Stimulated activated CD4-positive, alpha-beta T cell treated with anti-CD3 and anti-CD28 coated beads, Interleukin-2, amount 100 ng/mL, for 4 hours (primary cell): ENCODE data around the gene ZSWIM8.
"Not testable (repeated sequence)": the region's sequence is repeated elsewhere in the genome, so short reads cannot be mapped to it uniquely, and the experiment has no call there.

Experiments used
- DNase-seq: peaks from one replicate; pipeline ENCODE4 v3.0.0-alpha.2; 2020; ENCODE audit warnings: low read depth

The ZSWIM8 gene, protein sequence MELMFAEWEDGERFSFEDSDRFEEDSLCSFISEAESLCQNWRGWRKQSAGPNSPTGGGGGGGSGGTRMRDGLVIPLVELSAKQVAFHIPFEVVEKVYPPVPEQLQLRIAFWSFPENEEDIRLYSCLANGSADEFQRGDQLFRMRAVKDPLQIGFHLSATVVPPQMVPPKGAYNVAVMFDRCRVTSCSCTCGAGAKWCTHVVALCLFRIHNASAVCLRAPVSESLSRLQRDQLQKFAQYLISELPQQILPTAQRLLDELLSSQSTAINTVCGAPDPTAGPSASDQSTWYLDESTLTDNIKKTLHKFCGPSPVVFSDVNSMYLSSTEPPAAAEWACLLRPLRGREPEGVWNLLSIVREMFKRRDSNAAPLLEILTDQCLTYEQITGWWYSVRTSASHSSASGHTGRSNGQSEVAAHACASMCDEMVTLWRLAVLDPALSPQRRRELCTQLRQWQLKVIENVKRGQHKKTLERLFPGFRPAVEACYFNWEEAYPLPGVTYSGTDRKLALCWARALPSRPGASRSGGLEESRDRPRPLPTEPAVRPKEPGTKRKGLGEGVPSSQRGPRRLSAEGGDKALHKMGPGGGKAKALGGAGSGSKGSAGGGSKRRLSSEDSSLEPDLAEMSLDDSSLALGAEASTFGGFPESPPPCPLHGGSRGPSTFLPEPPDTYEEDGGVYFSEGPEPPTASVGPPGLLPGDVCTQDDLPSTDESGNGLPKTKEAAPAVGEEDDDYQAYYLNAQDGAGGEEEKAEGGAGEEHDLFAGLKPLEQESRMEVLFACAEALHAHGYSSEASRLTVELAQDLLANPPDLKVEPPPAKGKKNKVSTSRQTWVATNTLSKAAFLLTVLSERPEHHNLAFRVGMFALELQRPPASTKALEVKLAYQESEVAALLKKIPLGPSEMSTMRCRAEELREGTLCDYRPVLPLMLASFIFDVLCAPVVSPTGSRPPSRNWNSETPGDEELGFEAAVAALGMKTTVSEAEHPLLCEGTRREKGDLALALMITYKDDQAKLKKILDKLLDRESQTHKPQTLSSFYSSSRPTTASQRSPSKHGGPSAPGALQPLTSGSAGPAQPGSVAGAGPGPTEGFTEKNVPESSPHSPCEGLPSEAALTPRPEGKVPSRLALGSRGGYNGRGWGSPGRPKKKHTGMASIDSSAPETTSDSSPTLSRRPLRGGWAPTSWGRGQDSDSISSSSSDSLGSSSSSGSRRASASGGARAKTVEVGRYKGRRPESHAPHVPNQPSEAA (N-terminal part only)

DNA sequence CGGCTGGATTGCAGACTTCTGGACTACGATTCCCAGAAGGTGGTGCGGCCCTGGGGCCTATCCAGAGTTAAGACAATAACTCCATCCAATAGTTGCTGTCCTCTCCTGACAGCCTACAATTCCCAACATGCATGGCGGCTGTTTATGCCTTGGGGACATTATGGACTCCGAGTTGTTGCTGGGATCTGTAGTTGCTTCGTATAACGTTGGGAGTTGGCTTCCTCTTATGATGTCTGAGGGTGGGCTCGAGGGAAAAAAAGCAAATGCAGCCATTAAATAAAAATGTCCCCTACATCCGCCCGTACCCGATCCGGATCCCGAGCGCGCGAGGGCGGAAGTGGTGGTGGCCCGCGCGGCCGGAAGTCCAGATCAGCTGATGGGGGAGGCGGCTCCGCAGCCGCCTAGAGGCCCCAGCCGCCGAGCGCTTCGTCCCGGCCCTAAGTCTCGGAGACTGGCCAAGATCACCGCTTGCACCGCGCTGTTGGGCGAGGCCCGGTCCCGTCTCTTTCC is at the start of gene ZSWIM8:
TSS of gene ZSWIM8 (plus strand) at position 396 of the 510 bp plus-strand sequence. CDS start 273 bp downstream, outside the sequence.
- DNase-seq = peak; percentile 75

DNA sequence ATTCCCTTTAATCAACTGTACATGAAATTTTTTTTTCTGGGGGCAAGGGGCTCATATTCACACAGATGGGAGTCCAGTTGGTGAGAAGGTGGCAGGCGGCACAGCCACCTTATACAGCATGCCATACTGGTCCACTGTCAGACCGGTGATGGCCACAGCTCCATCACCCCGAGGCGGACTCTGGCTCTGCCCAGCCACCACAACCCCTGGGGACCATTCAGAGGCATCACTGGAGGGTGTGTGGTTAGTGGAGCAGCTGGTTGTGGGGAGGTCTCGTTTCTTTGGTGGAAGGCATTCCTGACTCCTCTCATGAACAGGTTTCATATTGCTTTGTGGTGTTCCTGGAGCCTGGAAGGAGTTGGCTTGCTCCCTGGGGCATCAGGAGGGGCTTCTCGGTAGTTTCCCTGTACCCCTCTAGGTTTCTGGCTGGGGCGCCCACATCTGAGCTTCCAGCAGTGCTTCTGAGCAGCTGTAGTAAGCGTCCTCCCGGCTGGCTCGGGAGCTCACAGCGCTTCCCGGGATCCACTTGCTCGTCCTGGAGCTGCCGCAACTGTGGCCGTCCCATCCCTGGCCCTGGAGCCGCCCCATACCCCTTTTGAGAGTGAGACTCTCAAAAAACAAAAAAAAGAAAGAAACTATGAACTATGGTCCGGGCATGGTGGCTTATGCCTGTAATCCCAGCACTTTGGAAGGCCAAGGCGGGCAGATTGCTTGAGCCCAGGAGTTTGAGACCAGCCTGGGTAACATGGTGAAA is 44.7 kb upstream of the ZSWIM8 start:
- not testable (repeated sequence) for DNase-seq

DNA sequence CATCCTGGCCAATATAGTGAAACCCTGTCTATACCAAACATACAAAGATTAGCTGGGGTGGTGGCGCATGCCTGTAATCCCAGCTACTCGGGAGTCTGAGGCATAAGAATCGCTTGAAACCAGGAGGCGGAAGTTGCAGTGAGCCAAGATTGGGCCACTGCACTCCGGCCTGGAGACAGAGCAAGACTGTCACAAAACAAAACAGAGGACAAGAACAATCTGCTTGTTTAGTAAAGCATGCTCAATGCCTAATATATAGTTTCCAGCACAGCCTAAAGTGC is 43.0 kb upstream of the ZSWIM8 start:
- no peak for DNase-seq

DNA sequence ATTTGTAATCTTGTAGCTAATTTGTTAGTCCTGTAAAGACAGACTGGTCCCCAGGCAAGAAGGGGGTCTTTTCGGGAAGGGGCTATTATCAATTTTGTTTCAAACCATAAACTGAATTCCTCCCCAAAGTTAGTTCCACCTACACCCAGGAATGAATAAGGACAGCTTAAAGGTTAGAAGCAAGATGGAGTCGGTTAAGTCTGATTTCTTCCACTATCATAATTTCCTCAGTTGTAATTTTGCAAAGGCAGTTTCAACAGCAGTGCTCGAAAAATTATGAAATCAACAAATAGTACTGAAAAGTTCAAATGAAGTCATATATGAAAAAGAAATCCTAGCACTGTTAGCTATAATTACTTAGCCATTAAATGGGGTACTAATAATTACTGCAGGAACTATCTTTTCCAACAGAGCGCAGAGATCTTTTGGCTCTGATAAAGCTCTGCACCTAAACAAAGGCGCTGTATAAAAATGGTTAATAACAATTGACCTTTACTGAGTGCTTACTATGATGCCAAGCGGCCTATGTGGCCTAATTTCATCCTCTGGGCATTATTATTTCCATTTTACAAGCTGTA is 42.0 kb upstream of the ZSWIM8 start:
- no peak for DNase-seq

DNA sequence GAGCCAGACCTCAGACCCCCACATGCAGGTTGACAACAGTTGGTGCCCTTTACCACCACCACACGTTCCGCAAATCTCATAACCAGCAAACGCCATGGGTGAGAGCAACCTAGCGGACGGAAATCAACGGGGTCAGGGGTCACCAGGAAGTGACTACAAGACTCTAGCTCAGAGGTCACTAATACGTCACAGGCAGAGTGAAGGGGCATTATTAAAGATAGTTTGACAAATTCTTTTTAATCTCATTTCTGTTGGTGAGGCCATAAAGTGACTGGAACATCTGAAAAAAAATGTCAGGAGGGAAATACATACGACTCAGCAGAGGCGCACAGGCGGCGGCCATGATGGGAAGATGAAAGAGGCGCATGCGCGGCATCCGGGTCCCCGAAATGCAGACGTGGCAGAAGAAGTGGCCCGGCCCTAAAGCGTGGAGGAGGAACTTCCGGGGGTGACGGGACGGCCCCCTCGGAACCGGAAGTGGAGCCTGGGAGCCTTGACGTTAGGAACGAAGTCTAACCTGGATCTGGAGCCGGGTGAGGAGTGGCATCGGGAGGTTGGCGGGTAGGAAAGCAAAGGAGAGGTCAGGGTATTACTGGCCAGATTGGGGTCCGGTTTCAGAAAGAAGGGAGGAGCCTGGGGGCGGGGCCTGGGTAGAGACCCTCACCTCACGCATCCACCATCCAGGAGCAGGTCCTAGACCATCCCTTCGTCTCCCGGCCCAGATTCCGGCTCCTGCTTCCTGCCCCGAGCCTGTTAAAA is 41.3 kb upstream of the ZSWIM8 start, which contains the start of gene SEC24C:
TSS of gene SEC24C (plus strand) at position 468 of the 759 bp plus-strand sequence. CDS start 2,461 bp downstream, outside the sequence.
- peak; percentile 92 for DNase-seq

DNA sequence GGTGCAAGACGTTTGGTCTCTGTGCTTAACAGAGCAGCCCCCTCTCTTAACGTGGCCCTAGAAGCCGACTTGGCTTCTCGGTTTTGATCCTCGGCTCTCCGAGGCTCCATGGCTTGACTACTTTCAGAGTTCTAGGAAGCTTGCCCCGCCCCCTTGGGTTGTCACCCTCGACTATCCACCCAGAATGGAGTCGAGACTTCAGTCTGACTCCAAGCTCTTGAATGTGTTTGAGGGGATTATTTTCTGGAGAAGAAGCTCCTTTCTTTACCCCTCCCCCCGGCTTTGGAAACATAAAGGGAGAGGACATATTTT is 40.8 kb upstream of the ZSWIM8 start:
- peak; percentile 31 for DNase-seq

DNA sequence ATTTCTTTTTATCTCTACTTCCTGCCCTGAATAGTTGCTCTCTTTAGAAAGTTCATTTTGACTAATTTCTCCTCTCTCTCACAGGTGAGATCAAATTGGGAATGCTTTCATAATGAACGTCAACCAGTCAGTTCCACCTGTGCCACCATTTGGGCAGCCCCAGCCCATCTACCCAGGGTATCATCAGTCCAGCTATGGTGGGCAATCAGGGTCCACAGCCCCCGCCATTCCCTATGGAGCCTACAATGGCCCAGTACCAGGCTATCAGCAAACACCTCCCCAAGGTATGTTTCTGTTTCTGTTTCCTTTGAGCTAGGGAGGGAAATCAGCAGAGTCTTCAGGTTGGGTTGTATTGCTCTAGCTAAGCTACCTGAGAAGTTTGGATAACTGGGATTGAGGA is 38.7 kb upstream of the ZSWIM8 start:
- DNase-seq = no peak

DNA sequence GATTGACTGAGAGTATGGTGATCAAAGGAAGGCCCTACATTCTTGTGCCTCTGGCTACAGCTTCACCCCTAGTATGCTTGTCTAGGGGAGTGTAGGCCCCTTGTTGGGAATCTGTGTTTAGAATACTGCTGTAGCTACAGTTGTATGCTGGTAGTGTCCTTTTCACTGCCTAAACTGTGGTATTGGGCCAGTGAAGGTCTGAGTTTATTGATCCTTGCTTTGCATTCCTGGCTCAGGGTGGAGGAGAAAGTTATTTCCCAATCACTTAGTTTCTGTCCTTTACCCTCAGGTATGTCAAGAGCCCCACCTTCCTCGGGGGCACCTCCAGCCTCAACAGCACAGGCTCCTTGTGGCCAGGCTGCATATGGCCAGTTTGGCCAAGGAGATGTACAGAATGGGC is 34.6 kb upstream of the ZSWIM8 start:
- DNase-seq = no peak

DNA sequence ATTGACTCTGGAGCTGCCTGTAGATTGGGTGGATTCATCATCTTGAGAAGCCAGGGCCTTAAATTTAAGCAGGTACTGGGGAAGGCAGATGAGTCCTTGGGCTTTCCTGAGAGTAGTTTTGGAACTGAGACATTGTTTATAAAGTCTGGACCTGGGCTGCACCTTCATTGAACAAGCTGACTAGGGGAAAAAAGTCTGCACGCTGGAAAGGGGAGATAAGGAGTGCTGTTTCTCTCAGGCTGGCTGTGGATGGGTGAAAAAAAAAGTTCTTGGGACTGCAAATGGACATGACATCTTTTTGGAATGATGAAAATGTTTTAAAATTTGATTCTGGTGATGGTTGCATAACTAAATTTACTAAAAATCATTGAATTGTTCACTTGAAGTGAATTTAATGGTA is 29.2 kb upstream of the ZSWIM8 start:
- DNase-seq = no peak

DNA sequence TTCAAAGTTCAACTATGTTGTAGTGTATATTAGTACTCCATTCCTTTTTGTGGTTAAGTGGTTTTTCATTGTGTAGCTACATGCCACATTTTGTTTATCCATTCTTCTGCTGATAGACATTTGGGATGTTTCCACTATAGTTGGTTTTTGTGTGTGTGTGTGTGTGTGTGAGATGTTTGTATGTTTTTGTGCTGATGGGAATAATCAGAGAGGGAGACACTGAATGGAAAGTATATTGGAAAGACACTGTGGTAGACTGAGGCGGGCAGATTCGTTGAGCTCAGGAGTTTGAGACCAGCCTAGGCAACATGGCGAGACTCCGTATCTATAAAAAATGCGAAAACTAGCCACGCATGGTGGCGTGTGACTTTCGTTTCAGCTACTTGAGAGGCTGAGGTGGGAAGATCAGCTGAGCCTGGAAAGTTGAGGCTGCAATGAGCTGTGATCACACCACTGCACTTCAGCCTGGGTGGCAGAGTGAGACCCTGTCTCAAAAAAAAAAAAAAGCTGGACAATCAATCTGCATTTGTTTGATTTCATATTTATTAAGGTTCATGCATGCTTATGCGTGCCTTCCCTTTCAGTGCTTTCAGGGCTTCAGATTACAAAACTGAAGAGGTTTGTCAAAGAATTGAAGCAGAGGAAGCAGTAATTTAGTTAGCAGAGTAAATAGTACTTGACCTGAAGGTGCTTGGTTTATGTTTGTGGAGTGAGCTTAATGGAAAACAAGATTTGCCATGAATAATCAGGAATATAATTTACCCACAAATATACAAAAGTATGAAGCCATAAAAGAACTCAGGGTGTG is 26.5 kb upstream of the ZSWIM8 start:
- DNase-seq = no peak

DNA sequence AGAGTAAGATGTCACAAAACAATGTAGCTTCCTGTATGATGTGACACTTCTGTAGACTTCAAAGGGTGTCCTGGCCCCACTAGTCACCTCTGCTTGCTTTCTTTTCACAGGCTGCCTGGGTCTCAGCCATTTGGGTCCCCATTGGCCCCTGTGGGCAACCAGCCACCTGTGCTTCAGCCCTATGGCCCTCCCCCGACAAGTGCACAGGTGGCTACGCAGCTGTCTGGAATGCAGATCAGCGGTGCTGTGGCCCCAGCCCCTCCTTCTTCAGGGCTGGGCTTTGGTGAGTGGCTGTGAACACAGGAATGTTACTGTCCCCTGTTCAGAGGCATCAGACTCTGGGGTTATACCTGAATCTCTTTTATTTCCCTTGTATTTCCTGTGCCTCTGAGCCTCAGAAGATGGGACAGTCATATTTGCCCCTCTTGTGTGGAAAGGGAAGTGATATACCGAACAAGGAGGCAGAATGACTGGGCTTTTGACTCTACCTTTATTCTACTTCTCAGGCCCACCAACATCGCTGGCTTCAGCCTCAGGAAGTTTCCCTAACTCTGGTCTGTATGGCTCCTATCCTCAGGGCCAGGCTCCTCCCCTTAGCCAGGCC is 25.8 kb upstream of the ZSWIM8 start:
- DNase-seq = peak; percentile 8

DNA sequence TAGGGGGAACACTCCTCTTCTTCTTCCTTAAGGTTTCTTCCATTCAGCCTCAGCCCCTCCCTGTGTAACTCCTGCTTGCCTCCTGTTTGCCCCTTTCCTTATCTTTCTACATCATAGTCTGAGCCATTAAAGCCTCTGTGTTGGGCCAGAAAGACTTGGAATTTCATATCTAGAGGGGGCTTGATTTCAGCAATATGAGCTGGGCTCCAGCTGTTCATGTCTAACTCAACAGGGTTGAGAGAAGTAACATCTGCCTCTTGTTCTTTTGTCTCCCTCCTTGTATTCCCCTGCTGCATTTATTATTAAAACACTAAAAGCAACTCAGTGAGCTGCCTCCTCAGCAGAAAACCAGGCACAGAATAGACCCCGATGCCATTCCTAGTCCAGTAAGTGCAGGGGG is 23.6 kb upstream of the ZSWIM8 start:
- no peak for DNase-seq

DNA sequence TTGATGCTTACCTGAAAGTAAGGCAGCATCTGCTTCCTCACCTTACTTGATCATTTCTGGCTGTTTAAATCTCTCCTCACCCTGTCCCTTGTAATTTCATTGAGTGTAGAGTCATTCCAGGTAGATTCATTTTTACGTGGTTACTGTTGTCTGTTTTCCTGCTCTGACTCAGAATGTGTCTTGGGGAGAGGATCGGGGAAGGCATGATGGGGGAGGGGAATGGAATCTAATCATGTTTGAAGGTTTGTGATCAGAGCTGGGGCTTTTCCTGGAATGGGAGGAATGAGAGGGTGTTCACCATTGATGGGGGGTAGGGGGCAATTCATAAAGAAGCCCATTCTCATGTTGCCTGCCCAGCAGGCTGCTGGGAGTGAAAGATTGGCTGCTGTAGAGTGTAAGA is 22.5 kb upstream of the ZSWIM8 start:
- DNase-seq = no peak

DNA sequence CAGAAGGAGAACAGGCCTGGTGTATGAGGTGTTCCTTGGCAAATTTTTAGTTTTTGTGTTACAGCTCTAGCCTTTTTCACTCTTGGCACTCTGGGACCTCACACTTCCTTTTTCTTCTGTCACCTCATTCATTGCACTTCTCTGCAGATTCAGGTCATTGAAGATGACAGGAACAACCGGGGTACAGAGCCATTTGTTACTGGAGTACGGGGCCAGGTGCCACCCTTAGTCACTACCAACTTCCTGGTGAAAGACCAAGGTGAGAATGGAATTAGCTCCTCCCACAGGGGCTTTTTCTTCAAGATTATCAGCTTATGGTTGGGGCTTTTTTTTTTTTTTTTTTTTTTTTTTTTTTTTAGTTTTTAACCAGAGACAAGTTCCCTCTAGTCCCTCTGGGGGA is 22.1 kb upstream of the ZSWIM8 start:
- no peak for DNase-seq

DNA sequence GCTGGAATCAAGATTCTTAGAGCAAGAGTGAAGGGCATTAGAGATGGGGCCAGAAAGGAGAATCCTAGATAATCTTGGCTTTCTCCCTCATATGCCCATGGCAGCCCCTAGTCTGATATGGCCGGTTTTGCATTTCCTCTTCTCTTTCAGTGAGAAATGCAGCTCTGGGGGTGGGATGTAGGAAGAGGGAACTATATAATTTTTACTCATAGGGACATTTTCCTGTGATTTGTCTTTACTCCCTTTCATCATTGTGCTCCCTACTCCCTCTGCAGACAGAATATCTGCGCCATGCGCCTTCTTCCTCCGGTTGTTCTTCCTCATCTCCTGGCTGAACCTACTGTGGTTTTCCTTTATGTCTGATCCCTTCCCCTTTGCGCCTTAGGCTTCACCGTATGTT is 20.3 kb upstream of the ZSWIM8 start:
- DNase-seq = no peak

DNA sequence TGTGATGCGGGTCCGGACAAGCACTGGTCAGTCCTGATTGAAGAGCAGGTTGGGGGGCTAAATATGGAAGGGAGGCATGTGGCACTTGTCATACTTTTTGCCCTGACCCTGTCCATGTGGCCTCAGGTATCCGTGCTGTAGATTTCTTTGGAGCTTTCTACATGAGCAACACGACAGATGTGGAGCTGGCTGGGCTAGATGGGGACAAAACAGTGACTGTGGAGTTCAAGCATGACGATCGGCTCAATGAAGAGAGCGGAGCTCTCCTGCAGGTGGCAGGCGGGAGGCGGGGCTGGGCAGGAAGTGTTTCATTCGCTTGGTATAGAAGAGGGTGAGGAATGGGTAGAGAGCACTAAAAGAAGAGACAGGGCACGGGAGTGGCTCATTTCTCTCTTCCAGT is 16.5 kb upstream of the ZSWIM8 start:
- peak; percentile 55 for DNase-seq

DNA sequence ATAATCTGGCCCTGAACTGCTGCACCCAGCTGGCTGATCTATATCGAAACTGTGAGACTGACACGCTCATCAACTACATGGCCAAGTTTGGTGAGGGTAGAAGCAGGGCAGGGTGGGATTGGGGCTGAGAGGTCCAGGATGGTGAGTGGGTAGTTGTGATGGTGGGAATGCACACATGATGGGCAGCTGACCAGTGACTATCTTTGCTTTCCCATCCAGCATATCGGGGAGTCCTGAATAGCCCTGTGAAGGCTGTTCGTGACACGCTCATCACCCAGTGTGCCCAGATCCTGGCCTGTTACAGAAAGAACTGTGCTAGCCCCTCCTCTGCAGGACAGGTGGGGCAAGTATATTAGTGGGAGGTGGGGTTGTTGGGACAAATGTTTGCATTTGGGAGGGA is 16.0 kb upstream of the ZSWIM8 start:
- DNase-seq = no peak

DNA sequence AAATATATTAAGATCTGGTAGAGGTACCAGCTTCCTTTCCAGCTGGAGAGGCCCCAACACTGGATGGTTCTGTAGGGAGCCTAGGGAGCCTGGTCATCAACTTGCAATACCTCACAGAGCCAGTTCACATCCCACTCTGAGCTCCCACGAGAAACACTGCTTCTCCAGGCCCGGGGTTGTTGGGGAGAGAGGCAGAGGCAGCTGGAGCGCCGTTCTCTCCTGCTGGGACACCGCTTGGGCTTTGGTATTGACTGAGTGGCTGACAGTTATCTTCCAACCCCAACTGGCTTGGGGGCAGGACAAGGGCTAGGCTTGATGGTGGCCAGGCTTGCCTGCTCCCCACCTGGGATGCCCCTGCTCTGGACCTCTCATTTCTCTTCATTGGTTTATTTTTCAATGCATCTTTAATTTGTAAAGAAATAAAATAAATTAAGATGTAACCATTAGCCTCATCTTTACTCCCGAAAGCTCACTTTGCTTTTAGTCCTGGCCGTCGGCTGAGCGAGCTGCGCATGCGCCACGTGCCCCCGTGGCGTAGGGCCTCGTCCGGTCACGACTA is 13.6 kb upstream of the ZSWIM8 start:
- DNase-seq = peak; percentile 60
